ENCODE results near the gene FBXO41.

DNA sequence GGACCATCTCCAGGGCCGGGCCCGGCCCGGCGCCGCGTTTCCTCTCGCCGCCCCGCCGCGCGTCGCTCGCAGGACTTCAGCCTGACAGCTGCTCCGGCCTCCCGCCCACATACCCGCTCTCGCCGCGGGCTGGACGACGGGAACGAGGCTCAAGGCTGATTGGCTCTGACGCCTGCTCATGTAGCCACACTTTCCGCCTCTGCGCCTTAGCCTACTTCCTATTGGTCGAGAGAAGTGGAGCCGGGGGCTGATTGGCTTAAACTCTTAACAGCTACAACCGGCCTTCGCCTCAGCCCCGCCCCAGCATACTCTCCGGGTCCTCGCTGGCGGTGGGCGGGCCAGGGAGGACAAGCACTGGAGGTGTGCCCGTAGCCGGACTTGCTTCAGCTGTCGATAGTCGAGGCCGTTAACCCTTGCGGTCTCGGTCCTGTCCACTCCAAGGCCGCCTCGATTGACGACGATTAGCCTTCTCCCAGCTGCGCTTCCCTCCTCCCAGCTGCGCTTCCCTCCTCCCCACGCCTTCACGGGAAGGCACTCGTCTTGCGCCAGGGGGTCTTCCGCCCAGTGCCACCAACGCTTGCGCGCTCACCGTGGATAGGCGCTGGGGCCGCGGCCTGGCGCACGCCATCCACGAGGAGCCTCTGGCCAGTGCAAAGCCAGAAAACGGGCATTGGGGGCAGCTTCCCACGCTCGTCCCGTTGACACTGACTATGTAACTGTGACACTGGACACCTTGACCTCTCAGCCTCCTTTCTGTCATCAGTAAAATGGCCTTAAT is 50.9 kb downstream of the FBXO41 start, which contains the start of gene PRADC1:
- TF ChIP-seq ZNF224 (CRISPR knock-in tag; IDR thresholded peaks at IDR 0.05) (no peak), JUN (IDR thresholded peaks at IDR 0.05; ENCODE audit: borderline replicate concordance, low read depth, low read length) (no peak), JUN (CRISPR knock-in tag; IDR thresholded peaks at IDR 0.05; ENCODE audit: borderline replicate concordance) (no peak), NBN (IDR thresholded peaks at IDR 0.05; ENCODE audit: low read depth) (no peak; the same call in 1 of the 2 replicates), ZNF830 (CRISPR knock-in tag; IDR thresholded peaks at IDR 0.05) (no peak)
- TF ChIP-seq, protein P1, sequence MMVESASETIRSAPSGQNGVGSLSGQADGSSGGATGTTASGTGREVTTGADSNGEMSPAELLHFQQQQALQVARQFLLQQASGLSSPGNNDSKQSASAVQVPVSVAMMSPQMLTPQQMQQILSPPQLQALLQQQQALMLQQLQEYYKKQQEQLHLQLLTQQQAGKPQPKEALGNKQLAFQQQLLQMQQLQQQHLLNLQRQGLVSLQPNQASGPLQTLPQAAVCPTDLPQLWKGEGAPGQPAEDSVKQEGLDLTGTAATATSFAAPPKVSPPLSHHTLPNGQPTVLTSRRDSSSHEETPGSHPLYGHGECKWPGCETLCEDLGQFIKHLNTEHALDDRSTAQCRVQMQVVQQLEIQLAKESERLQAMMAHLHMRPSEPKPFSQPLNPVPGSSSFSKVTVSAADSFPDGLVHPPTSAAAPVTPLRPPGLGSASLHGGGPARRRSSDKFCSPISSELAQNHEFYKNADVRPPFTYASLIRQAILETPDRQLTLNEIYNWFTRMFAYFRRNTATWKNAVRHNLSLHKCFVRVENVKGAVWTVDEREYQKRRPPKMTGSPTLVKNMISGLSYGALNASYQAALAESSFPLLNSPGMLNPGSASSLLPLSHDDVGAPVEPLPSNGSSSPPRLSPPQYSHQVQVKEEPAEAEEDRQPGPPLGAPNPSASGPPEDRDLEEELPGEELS (CRISPR knock-in tag; IDR thresholded peaks at IDR 0.05; ENCODE audit: borderline replicate concordance): no peak
